ACC112 (cell line): ENCODE data around the gene ARPP21.

ENCODE experiments used
- H2AFZ ChIP-seq: fragments of 200-600 bp; sonication (generic); one replicate; pipeline ENCODE4 v1.6.0; 2017; ENCODE audit warnings: antibody characterized with exemption, low read length; ENCODE audit not compliant: unreplicated experiment
- H3K27ac ChIP-seq: fragments of 200-600 bp; sonication (generic); 2 replicates; pipeline ENCODE4 v1.5.1; 2014; ENCODE audit warnings: low read depth, mild to moderate bottlenecking, antibody characterized with exemption, low read length, moderate library complexity
- H3K27me3 ChIP-seq: fragments of 200-600 bp; sonication (generic); 2 replicates; pipeline ENCODE4 v1.6.1; 2014; ENCODE audit warnings: mild to moderate bottlenecking, antibody characterized with exemption, low read length, moderate library complexity, mixed read lengths; ENCODE audit not compliant: insufficient read depth
- H3K36me3 ChIP-seq: fragments of 200-600 bp; sonication (generic); 2 replicates; pipeline ENCODE4 v1.6.1; 2016; ENCODE audit warnings: mild to moderate bottlenecking, antibody characterized with exemption, low read length, moderate library complexity, mixed read lengths; ENCODE audit not compliant: insufficient read depth
- H3K4me1 ChIP-seq: fragments of 200-600 bp; sonication (generic); one replicate; pipeline ENCODE4 v1.6.1; 2016; ENCODE audit warnings: low read length, mixed read lengths; ENCODE audit not compliant: insufficient read depth, unreplicated experiment, control insufficient read depth
- H3K4me3 ChIP-seq: fragments of 200-600 bp; sonication (generic); 2 replicates; pipeline ENCODE4 v1.5.1; 2014; ENCODE audit warnings: mild to moderate bottlenecking, low read depth, low read length
- H3K79me2 ChIP-seq: fragments of 200-600 bp; sonication (generic); one replicate; pipeline ENCODE4 v1.6.0; 2016; ENCODE audit warnings: low read length; ENCODE audit not compliant: control insufficient read depth, unreplicated experiment, insufficient read depth

The ARPP21 gene

DNA sequence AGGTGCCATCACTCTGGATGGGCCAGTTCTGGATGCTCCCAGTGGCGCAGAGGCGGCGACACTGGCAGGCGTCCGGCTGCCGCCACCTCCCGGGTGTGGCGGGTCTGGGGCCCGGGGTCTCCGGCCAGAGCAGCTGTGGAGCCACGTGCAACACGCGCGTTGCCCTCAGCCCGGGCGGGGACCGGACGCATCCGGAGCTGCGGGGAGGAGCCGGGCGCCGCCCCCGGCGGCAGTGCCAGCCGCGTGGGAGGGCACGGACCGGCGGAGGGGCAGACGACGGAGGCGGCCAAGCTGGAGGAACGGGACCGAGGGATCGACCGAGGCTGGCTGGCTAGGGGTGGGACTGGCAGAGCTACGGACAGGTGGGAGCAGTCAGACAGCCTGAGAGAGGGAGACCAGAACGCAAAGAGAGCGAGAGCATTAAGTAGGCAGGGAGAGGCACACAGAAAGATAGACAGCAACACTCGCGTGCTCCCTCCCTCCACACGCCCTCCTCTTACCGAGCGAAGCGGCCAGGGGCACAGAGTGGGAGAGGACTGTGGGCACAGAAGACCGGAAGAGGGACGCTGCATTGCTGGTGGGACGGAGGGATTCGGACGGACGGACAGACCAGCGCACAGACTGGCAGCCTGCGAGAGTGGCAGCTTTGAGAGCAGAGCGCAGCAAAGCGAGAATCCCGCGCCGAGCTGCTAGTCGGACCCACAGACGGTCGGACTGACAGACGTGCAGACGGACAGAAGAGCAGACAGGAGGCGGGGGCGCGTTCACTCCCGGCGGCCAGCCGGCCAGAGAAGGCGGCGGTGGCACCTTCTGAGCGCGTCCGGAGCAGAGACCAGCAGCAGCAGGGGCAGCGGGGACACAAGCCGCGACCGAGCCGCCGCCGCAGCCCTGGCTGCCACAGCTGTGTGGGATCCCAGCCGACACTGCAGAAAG lies at the start of gene ARPP21:
TSS of gene ARPP21 (plus strand) at position 272 of the 933 bp plus-strand sequence. CDS start 42,227 bp downstream, outside the sequence.
- Histone ChIP-seq H3K36me3 (no peaks in the 10 kb centered on the region), H3K4me1 (no peaks in the 10 kb centered on the region), H3K4me3 (peak within 1 kb of the TSS; percentile 74), H3K27ac (no peak within 1 kb of the TSS), H2AFZ (no peak within 1 kb of the TSS), H3K79me2 (no peaks in the 10 kb centered on the region), H3K27me3 (peaks cover 52% of the 10 kb centered on the region)

DNA sequence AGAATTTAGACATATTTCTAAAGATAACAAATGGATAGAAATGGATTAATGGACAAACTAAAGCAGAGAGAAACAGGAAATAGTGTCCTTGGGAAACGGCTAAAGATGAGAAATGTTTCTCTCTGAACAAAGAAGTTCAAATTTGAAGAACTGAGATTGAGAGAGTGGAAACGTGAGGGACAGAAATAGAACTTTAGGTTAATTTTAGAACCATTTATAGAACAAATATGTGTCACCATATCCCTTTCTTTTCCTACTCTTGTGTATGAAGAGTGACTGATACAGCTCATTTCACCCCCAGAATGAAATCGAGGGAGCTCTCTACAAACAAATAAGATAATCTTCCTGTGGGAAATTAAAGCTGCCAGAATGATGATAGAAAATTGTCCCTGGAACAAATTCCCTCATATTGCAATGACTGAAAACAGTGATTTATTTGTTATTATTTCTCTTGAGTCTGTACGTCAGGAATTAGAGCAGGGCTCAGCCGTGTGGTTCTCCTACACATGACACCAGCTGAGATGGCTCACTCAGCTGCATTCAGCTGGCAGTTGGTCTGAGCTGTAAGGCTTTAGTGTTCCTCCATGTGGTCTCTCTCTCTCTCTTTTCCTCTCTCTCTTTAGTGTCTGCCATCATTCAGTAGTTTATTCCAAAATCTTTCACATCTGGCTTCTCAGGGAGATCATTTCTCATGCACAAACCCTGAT lies 46.6 kb upstream of the ARPP21 start:
- Histone ChIP-seq H3K27me3 (no peaks in the 10 kb centered on the region), H3K4me3 (no peak overlapping the region), H3K36me3 (no peaks in the 10 kb centered on the region), H3K79me2 (no peaks in the 10 kb centered on the region), H3K27ac (no peak overlapping the region), H2AFZ (no peak overlapping the region), H3K4me1 (no peaks in the 10 kb centered on the region)

DNA sequence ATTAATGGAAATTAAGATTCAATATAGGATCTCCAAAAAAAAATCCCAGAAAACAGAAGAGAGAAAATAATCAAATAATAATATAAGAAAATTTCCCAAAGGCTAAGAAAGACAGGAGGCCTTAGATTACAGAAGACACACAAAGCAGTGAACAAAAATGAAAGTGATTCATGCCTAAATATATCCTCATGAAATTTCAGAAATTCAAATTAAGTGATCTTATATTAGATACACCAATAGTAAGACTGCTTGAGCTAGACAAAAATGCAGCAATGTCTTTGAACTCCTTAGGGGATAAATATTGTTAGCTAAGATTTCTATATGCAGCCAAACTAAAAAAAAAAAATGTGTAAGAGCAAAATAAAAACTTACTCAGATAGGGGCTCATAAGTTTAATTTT lies 44.6 kb upstream of the ARPP21 start:
- H3K27ac ChIP-seq: no peak overlapping the region
- H3K36me3 ChIP-seq: no peaks in the 10 kb centered on the region
- H3K4me1 ChIP-seq: no peaks in the 10 kb centered on the region
- H3K79me2 ChIP-seq: no peaks in the 10 kb centered on the region
- H3K4me3 ChIP-seq: no peak overlapping the region
- H3K27me3 ChIP-seq: no peaks in the 10 kb centered on the region
- no peak overlapping the region for H2AFZ ChIP-seq

DNA sequence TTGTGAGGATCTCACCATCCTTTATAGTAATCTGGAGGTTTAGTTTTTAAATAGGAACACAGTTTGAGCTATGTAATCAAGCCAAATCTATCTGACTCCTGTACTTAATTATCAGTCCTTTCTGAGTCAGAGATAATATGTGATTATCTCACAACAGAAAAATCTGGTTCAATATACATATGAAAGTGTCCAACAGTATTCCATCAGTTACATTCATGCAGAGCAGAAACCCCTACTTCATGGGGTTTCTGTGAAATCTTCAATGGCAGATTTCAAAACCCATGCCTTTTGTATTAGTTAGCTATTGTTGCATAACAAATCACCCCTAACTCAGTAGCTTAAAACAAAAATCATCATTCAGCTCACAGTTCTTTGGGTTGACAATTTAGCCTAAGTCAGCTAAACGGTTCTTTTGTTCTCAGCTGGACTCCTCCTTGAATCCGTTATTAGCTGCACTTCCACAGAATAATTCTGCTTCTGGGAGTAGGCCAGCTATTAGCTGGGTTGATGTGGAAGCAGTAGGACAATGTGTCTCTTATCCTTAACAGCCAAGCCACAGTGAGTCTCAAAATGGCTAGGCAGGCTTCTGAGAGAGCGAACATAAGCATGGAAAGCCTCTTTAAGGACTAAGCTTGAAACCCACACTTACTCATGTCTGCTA lies 42.9 kb upstream of the ARPP21 start:
- Histone ChIP-seq H3K4me1 (no peaks in the 10 kb centered on the region), H2AFZ (no peak overlapping the region), H3K27me3 (no peaks in the 10 kb centered on the region), H3K79me2 (no peaks in the 10 kb centered on the region), H3K4me3 (no peak overlapping the region), H3K27ac (no peak overlapping the region), H3K36me3 (no peaks in the 10 kb centered on the region)

DNA sequence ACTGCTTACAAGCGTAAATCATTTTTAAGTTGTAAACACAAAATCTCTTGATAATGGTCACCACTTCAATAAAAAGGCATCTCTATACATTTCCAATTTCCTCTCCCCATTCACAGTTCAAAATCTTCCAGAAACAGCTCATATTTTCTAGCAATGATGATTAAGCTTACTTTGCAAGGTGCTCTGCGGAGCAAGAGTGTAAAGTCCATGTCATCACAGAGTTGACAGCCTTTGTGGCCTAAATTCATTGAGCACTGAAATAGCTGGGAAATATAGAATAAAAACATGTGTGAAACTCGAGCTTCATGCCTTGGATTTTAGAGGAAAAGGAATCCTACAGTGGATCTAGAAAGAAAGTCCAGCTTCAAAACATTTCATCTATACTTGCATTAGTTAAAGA lies 41.8 kb upstream of the ARPP21 start:
- Histone ChIP-seq H3K4me1 (no peaks in the 10 kb centered on the region), H3K79me2 (no peaks in the 10 kb centered on the region), H2AFZ (no peak overlapping the region), H3K27me3 (no peaks in the 10 kb centered on the region), H3K36me3 (no peaks in the 10 kb centered on the region), H3K4me3 (no peak overlapping the region), H3K27ac (no peak overlapping the region)

DNA sequence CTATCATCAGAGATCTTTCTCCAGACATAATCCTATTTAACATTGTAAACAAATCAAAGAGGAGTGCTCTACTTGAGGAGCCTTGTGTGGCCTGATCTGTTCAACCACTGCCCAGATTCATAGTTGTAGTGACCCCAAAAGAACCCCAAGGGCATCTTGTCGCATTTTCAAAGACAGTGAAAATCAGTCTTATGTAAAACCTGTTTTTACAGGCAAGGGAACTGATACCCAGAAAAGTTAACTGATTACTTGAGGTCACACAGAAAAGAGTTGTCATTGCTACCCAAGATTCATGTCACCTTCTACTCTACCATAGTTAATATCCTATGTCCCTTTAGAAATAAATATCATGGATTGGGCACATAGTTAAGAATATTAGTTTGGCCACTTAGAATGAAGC lies 40.5 kb upstream of the ARPP21 start:
- Histone ChIP-seq H3K4me3 (no peak overlapping the region), H3K79me2 (no peaks in the 10 kb centered on the region), H3K4me1 (no peaks in the 10 kb centered on the region), H2AFZ (no peak overlapping the region), H3K36me3 (no peaks in the 10 kb centered on the region), H3K27me3 (no peaks in the 10 kb centered on the region), H3K27ac (no peak overlapping the region)

DNA sequence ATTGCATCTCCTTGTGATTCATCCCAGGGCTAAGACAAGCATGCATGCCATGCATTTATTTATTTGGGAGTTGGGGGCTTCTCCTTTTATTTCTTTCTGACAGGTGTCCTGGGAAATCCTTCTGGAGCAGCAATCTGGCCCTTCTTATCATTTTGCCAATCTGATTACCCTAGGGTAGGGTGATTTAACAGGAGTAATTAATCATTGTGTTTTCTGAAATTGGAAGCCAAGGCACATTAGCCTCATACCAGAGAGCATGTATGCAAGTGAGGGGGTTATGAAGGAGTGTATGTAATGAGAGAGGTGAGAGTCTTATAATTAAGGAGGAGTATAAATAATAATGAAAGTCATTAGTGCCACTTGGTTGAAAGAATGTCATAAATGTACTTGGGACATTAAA lies 37.4 kb upstream of the ARPP21 start:
- no peak overlapping the region for H3K4me3 ChIP-seq
- H3K4me1 ChIP-seq: no peaks in the 10 kb centered on the region
- no peak overlapping the region for H2AFZ ChIP-seq
- H3K27me3 ChIP-seq: no peaks in the 10 kb centered on the region
- no peaks in the 10 kb centered on the region for H3K36me3 ChIP-seq
- no peaks in the 10 kb centered on the region for H3K79me2 ChIP-seq
- H3K27ac ChIP-seq: no peak overlapping the region

DNA sequence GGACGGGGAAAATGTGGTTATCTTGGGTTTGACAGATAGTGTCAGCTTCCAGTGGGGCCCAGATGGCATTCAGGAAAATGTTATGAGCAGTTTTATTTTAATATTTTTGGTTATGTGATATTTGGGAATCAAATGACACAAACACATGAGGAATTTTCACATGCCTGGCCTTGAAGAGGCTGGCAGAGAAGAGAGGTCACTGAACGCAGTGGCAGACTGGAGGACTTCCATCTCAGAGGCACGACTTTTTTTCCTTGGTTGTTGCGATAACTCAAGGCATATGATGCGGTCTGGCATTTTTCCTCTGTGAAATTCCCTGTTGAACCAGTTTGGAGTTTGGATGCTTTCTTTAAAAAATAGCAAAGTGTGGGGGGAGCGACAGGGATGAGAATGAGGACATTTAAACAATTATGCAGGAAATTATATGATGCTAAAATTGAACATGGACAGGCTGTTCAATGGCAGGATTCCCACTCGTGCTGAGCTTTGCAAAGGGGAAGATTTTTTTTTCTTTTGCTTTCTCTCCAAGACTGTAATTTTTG lies 36.9 kb upstream of the ARPP21 start:
- no peaks in the 10 kb centered on the region for H3K36me3 ChIP-seq
- no peak overlapping the region for H3K4me3 ChIP-seq
- no peaks in the 10 kb centered on the region for H3K79me2 ChIP-seq
- no peaks in the 10 kb centered on the region for H3K27me3 ChIP-seq
- no peak overlapping the region for H2AFZ ChIP-seq
- H3K4me1 ChIP-seq: no peaks in the 10 kb centered on the region
- no peak overlapping the region for H3K27ac ChIP-seq

DNA sequence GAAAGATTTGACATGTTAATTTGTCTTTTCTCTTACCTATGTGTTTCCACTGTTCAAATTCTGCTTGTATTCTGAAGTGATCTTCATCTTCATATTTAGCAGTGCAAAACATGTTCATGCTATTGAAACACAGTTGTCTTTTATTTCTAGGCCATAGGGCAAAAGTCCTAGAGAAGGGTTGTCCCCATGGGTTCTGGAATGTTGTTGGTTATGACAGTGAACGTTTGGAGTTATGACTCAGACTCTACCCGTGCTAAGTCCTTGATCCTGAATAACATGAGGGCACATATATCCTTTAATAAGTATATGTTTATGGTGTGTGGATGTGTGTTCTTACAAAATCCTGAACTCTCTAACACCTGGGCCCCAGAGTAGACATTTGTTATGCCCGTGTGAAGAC lies 23.0 kb upstream of the ARPP21 start:
- Histone ChIP-seq H3K79me2 (no peaks in the 10 kb centered on the region), H3K4me1 (no peaks in the 10 kb centered on the region), H3K4me3 (no peak overlapping the region), H3K36me3 (no peaks in the 10 kb centered on the region), H2AFZ (no peak overlapping the region), H3K27ac (no peak overlapping the region), H3K27me3 (no peaks in the 10 kb centered on the region)

DNA sequence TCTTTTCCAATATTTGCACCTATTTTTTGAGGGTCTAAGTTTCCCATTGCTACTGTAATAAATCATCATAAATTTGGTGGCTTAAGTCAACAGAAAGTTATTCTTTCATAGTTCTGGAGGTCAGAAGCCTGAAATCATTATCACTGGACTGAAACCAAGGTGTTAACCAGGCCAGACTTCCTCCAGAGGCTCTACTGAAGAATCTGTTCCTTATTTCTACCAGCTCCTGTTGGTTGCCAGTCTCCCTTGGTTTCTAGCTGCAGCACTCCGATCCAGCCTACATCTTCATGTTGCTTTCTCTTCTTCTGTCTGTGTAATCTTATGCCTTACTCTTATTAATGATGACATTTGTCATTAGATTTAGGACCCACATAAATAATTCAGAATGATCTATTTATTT lies 22.0 kb upstream of the ARPP21 start:
- Histone ChIP-seq H3K4me1 (no peaks in the 10 kb centered on the region), H3K79me2 (no peaks in the 10 kb centered on the region), H3K36me3 (no peaks in the 10 kb centered on the region), H3K4me3 (no peak overlapping the region), H3K27ac (no peak overlapping the region), H3K27me3 (no peaks in the 10 kb centered on the region), H2AFZ (no peak overlapping the region)
